ENCODE data around the gene FIBP. TPM values are rescaled to one million over a fixed set of nuclear protein-coding genes. Genes with fewer than 3 reads are reported as not detected.

The FIBP gene
- total and polyA plus RNA-seq, 12 donors, result 44.0 to 88.4 (median 49.9) TPM

GRCh38 chr11:65843811-65844210 is 44.5 kb downstream of the FIBP start:
- ATAC-seq (no peak), DNase-seq (no peak)
- H3K27ac ChIP-seq, result no peak overlapping the region
- no peaks in the 10 kb centered on the region for H3K27me3 ChIP-seq
- H3K36me3 ChIP-seq, result no peaks in the 10 kb centered on the region
- 93 to 97% methylated on average over 3 of the region's 3 CpGs for WGBS, 2 donors
- intact Hi-C loops (cut with DNase I), result no loop called here
- TF ChIP-seq CTCF (IDR thresholded peaks at IDR 0.05), result no peak
- H3K9me3 ChIP-seq, result no peaks in the 10 kb centered on the region
- no peak overlapping the region for H3K4me3 ChIP-seq
- H3K4me1 ChIP-seq, result no peaks in the 10 kb centered on the region

- WGBS, 2 donors, result 97 to 98% methylated on average over 4 of the region's 4 CpGs
These were observed 46.1 kb downstream of the FIBP start for GRCh38 chr11:65842144-65842543.

GRCh38 chr11:65834202-65834601 is 54.1 kb downstream of the FIBP start:
- H3K9me3 ChIP-seq, result no peaks in the 10 kb centered on the region
- H3K27me3 ChIP-seq, result peaks cover 0 to 10% (median 0%) of the 10 kb centered on the region in 7 donors
- peaks cover 0 to 18% (median 6%) of the 10 kb centered on the region in 9 donors for H3K4me1 ChIP-seq
- ATAC-seq (peak in 3 of 8 donors; percentile 4 to 23 (median 15)), DNase-seq (no peak)
- 38 to 60% methylated on average over 6 of the region's 6 CpGs for WGBS, 2 donors
- no peaks in the 10 kb centered on the region for H3K36me3 ChIP-seq
- no peak for TF ChIP-seq CTCF (IDR thresholded peaks at IDR 0.05)
- intact Hi-C loops (cut with DNase I), result loop anchor here in 1 of 10 donors (10.0 kb wide), 1 partner anchor 199 kb away; the partner anchor contains the start of gene SIPA1
- peak overlapping the region; percentile 40 to 70 (median 58) for H3K4me3 ChIP-seq
- no peak overlapping the region for H3K27ac ChIP-seq

More at GRCh38 chr11:65842144-65842543, 46.1 kb downstream of the FIBP start:
- Histone ChIP-seq H3K27ac (no peak overlapping the region), H3K27me3 (no peaks in the 10 kb centered on the region), H3K4me3 (no peak overlapping the region), H3K9me3 (no peaks in the 10 kb centered on the region), H3K4me1 (no peaks in the 10 kb centered on the region), H3K36me3 (no peaks in the 10 kb centered on the region)
- intact Hi-C loops (cut with DNase I), result no loop called here
- ATAC-seq, result no peak
- no peak for TF ChIP-seq CTCF (IDR thresholded peaks at IDR 0.05)
- DNase-seq, result no peak

Other genes starting within 250 kb of the FIBP start
- 10 to 100 TPM; 30.7 to 55.2 (median 40.0) TPM for gene RELA, start 225.6 kb downstream of the FIBP start, total RNA-seq
- 10 to 100 TPM; 28.9 to 38.3 TPM for gene RELA, start 225.6 kb downstream of the FIBP start, polyA plus RNA-seq
- 10 to 100 TPM; 40.9 to 53.6 (median 44.0) TPM for gene KAT5, start 176.2 kb downstream of the FIBP start, total RNA-seq
- 10 to 100 TPM; 54.9 to 62.8 TPM for gene KAT5, start 176.2 kb downstream of the FIBP start, polyA plus RNA-seq
- gene RNASEH2C, start 167.7 kb downstream of the FIBP start, total RNA-seq, result 10 to 100 TPM; 34.1 to 75.6 (median 43.5) TPM
- 100 to 1,000 TPM in 1 of 2 donors, 10 to 100 TPM in 1; 60.3 to 123 TPM for gene RNASEH2C, start 167.7 kb downstream of the FIBP start, polyA plus RNA-seq
- gene AP5B1, start 107.5 kb downstream of the FIBP start, total RNA-seq, result 10 to 100 TPM in 1 of 10 donors, 1 to 10 TPM in 9; 6.1 to 12.8 (median 7.4) TPM
- gene AP5B1, start 107.5 kb downstream of the FIBP start, polyA plus RNA-seq, result 1 to 10 TPM; 5.0 to 5.1 TPM
- not detected for gene OVOL1, start 101.4 kb downstream of the FIBP start, total RNA-seq
- not detected for gene OVOL1, start 101.4 kb downstream of the FIBP start, polyA plus RNA-seq
- under 1 TPM in 5 of 10 donors, not detected in 5; 0.13 to 0.32 (median 0.21) TPM for gene SNX32, start 54.5 kb downstream of the FIBP start, total RNA-seq
- under 1 TPM; 0.51 to 0.58 TPM for gene SNX32, start 54.5 kb downstream of the FIBP start, polyA plus RNA-seq
- 100 to 1,000 TPM; 281 to 672 (median 320) TPM for gene CFL1, start 30.3 kb downstream of the FIBP start, total RNA-seq
- 100 to 1,000 TPM; 159 to 962 TPM for gene CFL1, start 30.3 kb downstream of the FIBP start, polyA plus RNA-seq
- 10 to 100 TPM; 20.3 to 38.8 (median 27.0) TPM for gene MUS81, start 28.0 kb downstream of the FIBP start, total RNA-seq
- gene MUS81, start 28.0 kb downstream of the FIBP start, polyA plus RNA-seq, result 100 to 1,000 TPM in 1 of 2 donors, 10 to 100 TPM in 1; 54.4 to 111 TPM
- 100 to 1,000 TPM in 3 of 10 donors, 10 to 100 TPM in 7; 79.4 to 112 (median 89.6) TPM for gene EFEMP2, start 15.7 kb downstream of the FIBP start, total RNA-seq
- 100 to 1,000 TPM in 1 of 2 donors, 10 to 100 TPM in 1; 54.8 to 133 TPM for gene EFEMP2, start 15.7 kb downstream of the FIBP start, polyA plus RNA-seq
- 1 to 10 TPM in 2 of 10 donors, under 1 TPM in 7, not detected in 1; 0.20 to 7.9 (median 0.55) TPM for gene CTSW, start 8.6 kb downstream of the FIBP start, total RNA-seq
- gene CTSW, start 8.6 kb downstream of the FIBP start, polyA plus RNA-seq, result under 1 TPM; 0.17 to 0.88 TPM
- 10 to 100 TPM; 22.1 to 48.9 (median 34.4) TPM for gene CCDC85B, start 2.2 kb upstream of the FIBP start, total RNA-seq
- 10 to 100 TPM; 66.3 to 69.4 TPM for gene CCDC85B, start 2.2 kb upstream of the FIBP start, polyA plus RNA-seq
- gene FOSL1, start 11.9 kb upstream of the FIBP start, total RNA-seq, result 1 to 10 TPM in 6 of 10 donors, under 1 TPM in 2, not detected in 2; 0.31 to 8.1 (median 2.6) TPM
- 10 to 100 TPM in 1 of 2 donors, 1 to 10 TPM in 1; 2.0 to 32.8 TPM for gene FOSL1, start 11.9 kb upstream of the FIBP start, polyA plus RNA-seq
- 10 to 100 TPM; 35.7 to 49.2 (median 40.9) TPM for gene C11orf68, start 30.6 kb upstream of the FIBP start, total RNA-seq
- gene C11orf68, start 30.6 kb upstream of the FIBP start, polyA plus RNA-seq, result 10 to 100 TPM; 38.2 to 44.7 TPM
- gene DRAP1, start 31.0 kb upstream of the FIBP start, total RNA-seq, result 100 to 1,000 TPM in 3 of 10 donors, 10 to 100 TPM in 7; 69.4 to 115 (median 93.8) TPM
- 100 to 1,000 TPM; 177 to 210 TPM for gene DRAP1, start 31.0 kb upstream of the FIBP start, polyA plus RNA-seq
- gene TSGA10IP, start 57.0 kb upstream of the FIBP start, total RNA-seq, result not detected
- under 1 TPM in 1 of 2 donors, not detected in 1; 0.01 TPM for gene TSGA10IP, start 57.0 kb upstream of the FIBP start, polyA plus RNA-seq
- gene SART1, start 73.3 kb upstream of the FIBP start, total RNA-seq, result 10 to 100 TPM; 26.2 to 40.1 (median 32.5) TPM
- 100 to 1,000 TPM in 1 of 2 donors, 10 to 100 TPM in 1; 52.0 to 160 TPM for gene SART1, start 73.3 kb upstream of the FIBP start, polyA plus RNA-seq
- 10 to 100 TPM; 15.1 to 25.3 (median 19.7) TPM for gene EIF1AD, start 113.7 kb upstream of the FIBP start, total RNA-seq
- 10 to 100 TPM; 18.3 to 30.0 TPM for gene EIF1AD, start 113.7 kb upstream of the FIBP start, polyA plus RNA-seq
- gene BANF1, start 114.0 kb upstream of the FIBP start, total RNA-seq, result 100 to 1,000 TPM; 196 to 224 (median 212) TPM
- gene BANF1, start 114.0 kb upstream of the FIBP start, polyA plus RNA-seq, result 100 to 1,000 TPM; 234 to 381 TPM
- gene CST6, start 123.5 kb upstream of the FIBP start, total RNA-seq, result under 1 TPM in 3 of 10 donors, not detected in 7; 0.35 to 0.69 (median 0.43) TPM
- 1 to 10 TPM in 1 of 2 donors, under 1 TPM in 1; 0.44 to 2.6 TPM for gene CST6, start 123.5 kb upstream of the FIBP start, polyA plus RNA-seq
- 1 to 10 TPM in 1 of 10 donors, not detected in 9; 1.1 TPM for gene CATSPER1, start 138.0 kb upstream of the FIBP start, total RNA-seq
- gene CATSPER1, start 138.0 kb upstream of the FIBP start, polyA plus RNA-seq, result under 1 TPM in 1 of 2 donors, not detected in 1; 0.17 TPM
- gene GAL3ST3, start 160.7 kb upstream of the FIBP start, total RNA-seq, result 1 to 10 TPM; 1.9 to 4.6 (median 2.5) TPM
- gene GAL3ST3, start 160.7 kb upstream of the FIBP start, polyA plus RNA-seq, result 1 to 10 TPM in 1 of 2 donors, under 1 TPM in 1; 0.07 to 1.0 TPM
- 10 to 100 TPM; 62.0 to 89.8 (median 72.7) TPM for gene SF3B2, start 163.9 kb upstream of the FIBP start, total RNA-seq
- gene SF3B2, start 163.9 kb upstream of the FIBP start, polyA plus RNA-seq, result 10 to 100 TPM; 46.5 to 94.9 TPM
- gene PACS1, start 181.8 kb upstream of the FIBP start, total RNA-seq, result 100 to 1,000 TPM in 4 of 10 donors, 10 to 100 TPM in 6; 50.0 to 121 (median 81.9) TPM
- 10 to 100 TPM; 24.1 to 28.2 TPM for gene PACS1, start 181.8 kb upstream of the FIBP start, polyA plus RNA-seq